Ovary (tissue), 3 donors: Measurements from ENCODE around the gene CC2D2A.

Source experiments
- CTCF ChIP-seq, 3 donors: fragments of 450-650 bp in 2 of 3; fragments of 200-600 bp in 1 of 3; IDR thresholded peaks; one replicate each; pipeline versions ENCODE4 v1.5.1 to v1.8.0; 2016 to 2022; ENCODE audit warnings: antibody characterized with exemption in 3 of 3, mild to moderate bottlenecking in 1 of 3
- EP300 ChIP-seq: sonication (generic); formaldehyde crosslinking; IDR thresholded peaks from one replicate; pipeline ENCODE4 v1.6.1; 2017; ENCODE audit warnings: antibody characterized with exemption
- POLR2A ChIP-seq: fragments of 450-650 bp; IDR thresholded peaks from one replicate; pipeline ENCODE4 v1.6.1; 2017; ENCODE audit warnings: antibody characterized with exemption, mild to moderate bottlenecking, moderate library complexity
- donor health status: DM: no; HTN: no; CAD: no.

GRCh38 chr4:15458616-15459015 is 11.1 kb upstream of the CC2D2A start:
- TF ChIP-seq EP300 (no peak), CTCF (IDR thresholded peaks at IDR 0.05) (no peak), POLR2A (no peak)
